Esophagus muscularis mucosa (tissue), 4 donors: ENCODE data around the gene PLAC1.

Source experiments
- CTCF ChIP-seq, 3 experiments: fragments of 200-600 bp in 2 of 3; fragments of 450-650 bp in 1 of 3; sonication (generic) in 2 of 3; IDR thresholded peaks; one replicate each; pipeline ENCODE4 v1.5.1; 2017 to 2019; ENCODE audit warnings: antibody characterized with exemption in 3 of 3, mild to moderate bottlenecking in 2 of 3, moderate library complexity in 1 of 3
- EP300 ChIP-seq: sonication (generic); formaldehyde crosslinking; IDR thresholded peaks from one replicate; pipeline ENCODE4 v1.6.1; 2017; ENCODE audit warnings: antibody characterized with exemption
- POLR2A ChIP-seq: fragments of 450-650 bp; IDR thresholded peaks from one replicate; pipeline ENCODE4 v1.6.1; 2017; ENCODE audit warnings: antibody characterized with exemption, moderate library complexity, mild to moderate bottlenecking, low read depth
- POLR2AphosphoS5 ChIP-seq, 2 donors: sonication (generic); formaldehyde crosslinking; IDR thresholded peaks; one replicate each; pipeline ENCODE4 v1.6.1; 2017; ENCODE audit warnings: antibody characterized with exemption in 2 of 2

GRCh38 chrX:134658002-134658759, at the start of gene PLAC1:
- TF ChIP-seq CTCF (IDR thresholded peaks at IDR 0.05) (no peak), EP300 (no peak), POLR2A (no peak), POLR2AphosphoS5 (IDR thresholded peaks at IDR 0.05) (no peak)
